MM.1S (cell line): Measurements from ENCODE around the gene NRXN3.

Experiments
- EZH2phosphoT487 ChIP-seq: fragments of 300-600 bp; sonication (generic); IDR thresholded peaks from 2 replicates; pipeline ENCODE4 v1.6.1; 2018; ENCODE audit warnings: antibody characterized with exemption, low read length
- TF ChIP-seq, protein P1 (sequence below): fragments of 300-600 bp; sonication (generic); IDR thresholded peaks from 2 replicates; pipeline ENCODE4 v1.5.1; 2016; ENCODE audit warnings: antibody characterized with exemption, low read length, mixed read lengths

- TF ChIP-seq, protein P1, sequence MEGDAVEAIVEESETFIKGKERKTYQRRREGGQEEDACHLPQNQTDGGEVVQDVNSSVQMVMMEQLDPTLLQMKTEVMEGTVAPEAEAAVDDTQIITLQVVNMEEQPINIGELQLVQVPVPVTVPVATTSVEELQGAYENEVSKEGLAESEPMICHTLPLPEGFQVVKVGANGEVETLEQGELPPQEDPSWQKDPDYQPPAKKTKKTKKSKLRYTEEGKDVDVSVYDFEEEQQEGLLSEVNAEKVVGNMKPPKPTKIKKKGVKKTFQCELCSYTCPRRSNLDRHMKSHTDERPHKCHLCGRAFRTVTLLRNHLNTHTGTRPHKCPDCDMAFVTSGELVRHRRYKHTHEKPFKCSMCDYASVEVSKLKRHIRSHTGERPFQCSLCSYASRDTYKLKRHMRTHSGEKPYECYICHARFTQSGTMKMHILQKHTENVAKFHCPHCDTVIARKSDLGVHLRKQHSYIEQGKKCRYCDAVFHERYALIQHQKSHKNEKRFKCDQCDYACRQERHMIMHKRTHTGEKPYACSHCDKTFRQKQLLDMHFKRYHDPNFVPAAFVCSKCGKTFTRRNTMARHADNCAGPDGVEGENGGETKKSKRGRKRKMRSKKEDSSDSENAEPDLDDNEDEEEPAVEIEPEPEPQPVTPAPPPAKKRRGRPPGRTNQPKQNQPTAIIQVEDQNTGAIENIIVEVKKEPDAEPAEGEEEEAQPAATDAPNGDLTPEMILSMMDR = no peak
- TF ChIP-seq EZH2phosphoT487 = no peak
Measured at GRCh38 chr14:78614593-78614992, 444.4 kb downstream of the NRXN3 start.
